Measurements from ENCODE around the gene DHX35.

GRCh38 chr20:38915355-38915754 lies 46.8 kb upstream of the DHX35 start:
- no peak for TF ChIP-seq POLR2A (IDR thresholded peaks at IDR 0.05; ENCODE audit: borderline replicate concordance, extremely low read depth, insufficient read depth, insufficient read length)
- TF ChIP-seq EZH2phosphoT487 (IDR thresholded peaks at IDR 0.05; ENCODE audit: borderline replicate concordance), result no peak
- no peak for TF ChIP-seq EZH2 (IDR thresholded peaks at IDR 0.05)
- TF ChIP-seq RAD21 (IDR thresholded peaks at IDR 0.05; ENCODE audit: low read depth), result no peak
- TF ChIP-seq, protein P1, sequence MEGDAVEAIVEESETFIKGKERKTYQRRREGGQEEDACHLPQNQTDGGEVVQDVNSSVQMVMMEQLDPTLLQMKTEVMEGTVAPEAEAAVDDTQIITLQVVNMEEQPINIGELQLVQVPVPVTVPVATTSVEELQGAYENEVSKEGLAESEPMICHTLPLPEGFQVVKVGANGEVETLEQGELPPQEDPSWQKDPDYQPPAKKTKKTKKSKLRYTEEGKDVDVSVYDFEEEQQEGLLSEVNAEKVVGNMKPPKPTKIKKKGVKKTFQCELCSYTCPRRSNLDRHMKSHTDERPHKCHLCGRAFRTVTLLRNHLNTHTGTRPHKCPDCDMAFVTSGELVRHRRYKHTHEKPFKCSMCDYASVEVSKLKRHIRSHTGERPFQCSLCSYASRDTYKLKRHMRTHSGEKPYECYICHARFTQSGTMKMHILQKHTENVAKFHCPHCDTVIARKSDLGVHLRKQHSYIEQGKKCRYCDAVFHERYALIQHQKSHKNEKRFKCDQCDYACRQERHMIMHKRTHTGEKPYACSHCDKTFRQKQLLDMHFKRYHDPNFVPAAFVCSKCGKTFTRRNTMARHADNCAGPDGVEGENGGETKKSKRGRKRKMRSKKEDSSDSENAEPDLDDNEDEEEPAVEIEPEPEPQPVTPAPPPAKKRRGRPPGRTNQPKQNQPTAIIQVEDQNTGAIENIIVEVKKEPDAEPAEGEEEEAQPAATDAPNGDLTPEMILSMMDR (IDR thresholded peaks at IDR 0.05 in 2 of 3, conservative IDR thresholded peaks at IDR 0.05 in 1 of 3; ENCODE audit: borderline replicate concordance in 1 of 3, insufficient read depth in 1 of 3, low read depth in 2 of 3, low read length in 2 of 3), result no peak
- TF ChIP-seq, protein P2, sequence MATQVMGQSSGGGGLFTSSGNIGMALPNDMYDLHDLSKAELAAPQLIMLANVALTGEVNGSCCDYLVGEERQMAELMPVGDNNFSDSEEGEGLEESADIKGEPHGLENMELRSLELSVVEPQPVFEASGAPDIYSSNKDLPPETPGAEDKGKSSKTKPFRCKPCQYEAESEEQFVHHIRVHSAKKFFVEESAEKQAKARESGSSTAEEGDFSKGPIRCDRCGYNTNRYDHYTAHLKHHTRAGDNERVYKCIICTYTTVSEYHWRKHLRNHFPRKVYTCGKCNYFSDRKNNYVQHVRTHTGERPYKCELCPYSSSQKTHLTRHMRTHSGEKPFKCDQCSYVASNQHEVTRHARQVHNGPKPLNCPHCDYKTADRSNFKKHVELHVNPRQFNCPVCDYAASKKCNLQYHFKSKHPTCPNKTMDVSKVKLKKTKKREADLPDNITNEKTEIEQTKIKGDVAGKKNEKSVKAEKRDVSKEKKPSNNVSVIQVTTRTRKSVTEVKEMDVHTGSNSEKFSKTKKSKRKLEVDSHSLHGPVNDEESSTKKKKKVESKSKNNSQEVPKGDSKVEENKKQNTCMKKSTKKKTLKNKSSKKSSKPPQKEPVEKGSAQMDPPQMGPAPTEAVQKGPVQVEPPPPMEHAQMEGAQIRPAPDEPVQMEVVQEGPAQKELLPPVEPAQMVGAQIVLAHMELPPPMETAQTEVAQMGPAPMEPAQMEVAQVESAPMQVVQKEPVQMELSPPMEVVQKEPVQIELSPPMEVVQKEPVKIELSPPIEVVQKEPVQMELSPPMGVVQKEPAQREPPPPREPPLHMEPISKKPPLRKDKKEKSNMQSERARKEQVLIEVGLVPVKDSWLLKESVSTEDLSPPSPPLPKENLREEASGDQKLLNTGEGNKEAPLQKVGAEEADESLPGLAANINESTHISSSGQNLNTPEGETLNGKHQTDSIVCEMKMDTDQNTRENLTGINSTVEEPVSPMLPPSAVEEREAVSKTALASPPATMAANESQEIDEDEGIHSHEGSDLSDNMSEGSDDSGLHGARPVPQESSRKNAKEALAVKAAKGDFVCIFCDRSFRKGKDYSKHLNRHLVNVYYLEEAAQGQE (IDR thresholded peaks at IDR 0.05; ENCODE audit: low read depth), result no peak

Measured in HCT116 (cell line).